HepG2 (cell line): ENCODE measurements around the gene RBBP5. TPM values are rescaled to one million over a fixed set of nuclear protein-coding genes. Genes with fewer than 3 reads are reported as not detected.

Experiments used
- ATAC-seq: fragments of 200-7000 bp; cut with Tn5 transposase; 3 replicates; pipeline ENCODE4 v1.9.1; 2020; ENCODE audit warnings: mild to moderate bottlenecking, moderate library complexity
- BruUV-seq: library from RNA; stranded (reverse); fragments of 400-500 nt; replicated peaks from 2 replicates; lab custom pipeline; 2021; lab: Mats Ljungman, UMichigan
- CTCF ChIA-PET: fragments of 300-600 bp; formaldehyde crosslinking; extraction: SDS; loops from one replicate; lab custom pipeline; 2021; ENCODE audit warnings: low total read pairs, inconsistent platforms, low intra/inter-chr PET ratio; lab: Yijun Ruan, JAX
- POLR2A ChIA-PET: fragments of 350-600 bp; sonication (Branson Sonifier 250); formaldehyde crosslinking; loops from one replicate; lab custom pipeline; 2020; ENCODE audit warnings: antibody characterized with exemption, inconsistent platforms; lab: Yijun Ruan, JAX
- DNase-seq: peaks from one replicate; pipeline ENCODE4 v3.0.0-alpha.2; 2015; ENCODE audit warnings: low spot score
- FAIRE-seq: peaks from 3 replicates; lab custom pipeline; 2011; peaks lifted over from hg19 to GRCh38; lab: Jason Lieb, UNC
- H2AFZ ChIP-seq: one replicate; pipeline ENCODE4 v1.6.1; 2011; ENCODE audit warnings: low read length, inconsistent platforms
- H3K27ac ChIP-seq: fragments of 300-600 bp; 3 replicates; pipeline ENCODE4 v1.8.0; 2011; ENCODE audit warnings: mixed run types, mild to moderate bottlenecking, mixed read lengths, low read length, inconsistent platforms; ENCODE audit not compliant: insufficient read depth; ENCODE audit errors: extremely low read length
- H3K27me3 ChIP-seq, 2 experiments: fragments of 200-600 bp in 1 of 2; 2 replicates in 1 of 2; 3 replicates in 1 of 2; pipeline versions ENCODE4 v1.6.0 to v1.8.0; 2011; ENCODE audit warnings: low read length in 2 of 2, mild to moderate bottlenecking in 2 of 2, moderate library complexity in 2 of 2, inconsistent platforms in 1 of 2; ENCODE audit not compliant: insufficient read depth in 2 of 2, control insufficient read depth in 1 of 2
- H3K36me3 ChIP-seq, 2 experiments: fragments of 200-600 bp in 1 of 2; replicated peaks in 1 of 2; 2 replicates in 1 of 2; 3 replicates in 1 of 2; pipeline versions ENCODE4 v1.5.1 to v1.8.0; 2011; ENCODE audit warnings: low read length in 2 of 2, inconsistent platforms in 1 of 2; ENCODE audit not compliant: insufficient read depth in 2 of 2, control insufficient read depth in 1 of 2
- H3K4me1 ChIP-seq: 2 replicates; pipeline ENCODE4 v1.5.1; 2012; ENCODE audit warnings: low read length, inconsistent platforms; ENCODE audit not compliant: insufficient read depth
- H3K4me2 ChIP-seq: 2 replicates; pipeline ENCODE4 v1.6.0; 2011; ENCODE audit warnings: low read depth, low read length, inconsistent platforms
- H3K4me3 ChIP-seq, 3 experiments: fragments of 200-600 bp in 1 of 3; sonication (generic), shearing (Covaris generic) in 1 of 3; replicated peaks in 1 of 3; 2 replicates each; pipeline ENCODE4 v1.5.1; 2011 to 2016; ENCODE audit warnings: low read length in 3 of 3, inconsistent platforms in 2 of 3, low read depth in 2 of 3, mild to moderate bottlenecking in 2 of 3, control low read depth in 1 of 3, mixed read lengths in 1 of 3; ENCODE audit not compliant: insufficient read depth in 1 of 3
- H3K79me2 ChIP-seq: one replicate; pipeline ENCODE4 v1.6.1; 2011; ENCODE audit warnings: low read length, inconsistent platforms; ENCODE audit not compliant: insufficient read depth
- H3K9ac ChIP-seq: 2 replicates; pipeline ENCODE4 v1.6.0; 2011; ENCODE audit warnings: mild to moderate bottlenecking, low read depth, low read length, inconsistent platforms; ENCODE audit not compliant: insufficient read depth
- H3K9me3 ChIP-seq: 2 replicates; pipeline ENCODE4 v1.5.1; 2012; ENCODE audit warnings: mild to moderate bottlenecking, low read length
- H4K20me1 ChIP-seq: 2 replicates; pipeline ENCODE4 v1.6.0; 2011; ENCODE audit warnings: inconsistent platforms, mild to moderate bottlenecking, low read length, moderate library complexity; ENCODE audit not compliant: insufficient read depth
- ATRX ChIP-seq: sonication (generic); formaldehyde crosslinking; IDR thresholded peaks from 2 replicates; pipeline ENCODE4 v1.4.0; 2020; ENCODE audit warnings: missing genetic modification reagents, borderline replicate concordance
- FLYWCH1 ChIP-seq: sonication (generic); formaldehyde crosslinking; IDR thresholded peaks from 2 replicates; pipeline ENCODE4 v1.8.1; 2023; ENCODE audit warnings: mild to moderate bottlenecking, missing genetic modification reagents
- GTF2F1 ChIP-seq: fragments of 150-350 bp; IDR thresholded peaks from 2 replicates; pipeline ENCODE4 v1.6.1; 2014; ENCODE audit warnings: low read length
- HIVEP1 ChIP-seq: sonication (generic); formaldehyde crosslinking; IDR thresholded peaks from 2 replicates; pipeline ENCODE4 v1.4.0; 2020; ENCODE audit warnings: mild to moderate bottlenecking, missing genetic modification reagents
- MXD4 ChIP-seq: IDR thresholded peaks from 2 replicates; pipeline ENCODE4 v1.6.1; 2016; ENCODE audit warnings: mild to moderate bottlenecking, missing biosample characterization, missing genetic modification reagents
- RARA ChIP-seq: IDR thresholded peaks from 2 replicates; pipeline ENCODE4 v1.6.1; 2016; ENCODE audit warnings: missing genetic modification reagents, missing compliant biosample characterization
- SCMH1 ChIP-seq: sonication (generic); formaldehyde crosslinking; IDR thresholded peaks from 2 replicates; pipeline ENCODE4 v1.9.0; 2021; ENCODE audit warnings: missing genetic modification reagents, mild to moderate bottlenecking, borderline replicate concordance
- SOX5 ChIP-seq: IDR thresholded peaks from 2 replicates; pipeline ENCODE4 v1.6.1; 2016; ENCODE audit warnings: borderline replicate concordance
- TARDBP ChIP-seq: sonication (generic); formaldehyde crosslinking; IDR thresholded peaks from 2 replicates; pipeline ENCODE4 v1.8.0; 2022; ENCODE audit warnings: mild to moderate bottlenecking, missing genetic modification reagents
- ZFP1 ChIP-seq: IDR thresholded peaks from 2 replicates; pipeline ENCODE4 v1.6.1; 2016
- ZMYM4 ChIP-seq: sonication (generic); formaldehyde crosslinking; IDR thresholded peaks from 2 replicates; pipeline ENCODE4 v1.8.1; 2023; ENCODE audit warnings: mild to moderate bottlenecking, missing genetic modification reagents
- ZNF253 ChIP-seq: sonication (generic); formaldehyde crosslinking; IDR thresholded peaks from 2 replicates; pipeline ENCODE4 v1.8.0; 2022; ENCODE audit warnings: mild to moderate bottlenecking, missing genetic modification reagents, borderline replicate concordance
- ZNF350 ChIP-seq: sonication (generic); formaldehyde crosslinking; IDR thresholded peaks from 2 replicates; pipeline ENCODE4 v1.4.0; 2020; ENCODE audit warnings: mild to moderate bottlenecking, low read depth, missing genetic modification reagents, borderline replicate concordance
- ZNF430 ChIP-seq: sonication (generic); formaldehyde crosslinking; IDR thresholded peaks from 2 replicates; pipeline ENCODE4 v1.9.0; 2021; ENCODE audit warnings: mild to moderate bottlenecking, missing genetic modification reagents
- ZNF547 ChIP-seq: sonication (generic); formaldehyde crosslinking; IDR thresholded peaks from 2 replicates; pipeline ENCODE4 v1.5.1; 2020; ENCODE audit warnings: mild to moderate bottlenecking, missing genetic modification reagents
- ZNF567 ChIP-seq: sonication (generic); formaldehyde crosslinking; IDR thresholded peaks from 2 replicates; pipeline ENCODE4 v1.8.1; 2023; ENCODE audit warnings: mild to moderate bottlenecking, missing genetic modification reagents, borderline replicate concordance
- WGBS: methylation state at CpG from one replicate; pipeline ENCODE4 v1.1.6; 2017; ENCODE audit warnings: low lambda C conversion rate; 5-methylcytosine and 5-hydroxymethylcytosine counted together
- in situ Hi-C: cut with HindIII; loops from 2 replicates; pipeline ENCODE4 v1.10.0; 2017; ENCODE audit warnings: low pct_unique_long_range_greater_than_20kb; ENCODE audit not compliant: extremely low pct_ligation_motif_present
- intact Hi-C: fragments of 100-400 bp; cut with micrococcal nuclease; formaldehyde crosslinking; loops from one replicate; pipeline ENCODE4 v1.10.0; 2022; ENCODE audit not compliant: unreplicated experiment
- polyA plus RNA-seq, 8 experiments: library from polyadenylated mRNA; depleted of rRNA in 3 of 8; stranded (reverse) in 7 of 8; unstranded in 1 of 8; fragments of >200 nt; fragmentation: Illumina TruSeq in 4 of 8; extraction: Trizol in 4 of 8; gene quantifications; 2 replicates each; pipeline versions ENCODE4 v1.2.1 to v1.2.3, GENCODE V29; 2011 to 2016; ENCODE audit warnings: low read depth in 4 of 8, missing spikeins in 1 of 8, mixed read lengths in 1 of 8; ENCODE audit not compliant: insufficient read depth in 1 of 8
- total RNA-seq, 5 experiments: library from RNA; depleted of rRNA; stranded (reverse); fragments of >200 nt; fragmentation: Illumina TruSeq; extraction: Trizol; gene quantifications; 2 replicates each; pipeline ENCODE4 v1.2.3, GENCODE V29; 2016; ENCODE audit warnings: low read depth in 1 of 5

RBBP5 gene
- total and polyA plus RNA-seq, 2 of the 13 experiments (the other 11 are each of a cell fraction or from before 2014, with no cell fraction given): 6.6 to 17.1 TPM

- Histone ChIP-seq H3K36me3 (no peaks in the 10 kb centered on the region), H3K27ac (no peak overlapping the region), H2AFZ (no peak overlapping the region), H4K20me1 (no peaks in the 10 kb centered on the region), H3K27me3 (peaks cover 4 to 45% of the 10 kb centered on the region in 2 experiments; a peak in 4 of 5 replicates), H3K4me1 (no peaks in the 10 kb centered on the region), H3K9me3 (no peaks in the 10 kb centered on the region), H3K4me2 (no peak overlapping the region), H3K4me3 (no peak overlapping the region), H3K9ac (no peak overlapping the region), H3K79me2 (no peaks in the 10 kb centered on the region)
- ATAC-seq: no peak
- in situ Hi-C loops: no loop called here
- WGBS: 43% methylated on average over 10 of the region's 11 CpGs
- CTCF ChIA-PET: no interaction called here
- POLR2A ChIA-PET: no interaction called here
- no peak for FAIRE-seq
- no peak for TF ChIP-seq ZNF253
- no peak for TF ChIP-seq ZNF350
- no peak for TF ChIP-seq ZNF547 (CRISPR knock-in tag)
- no peak for TF ChIP-seq RARA (CRISPR knock-in tag)
- TF ChIP-seq ATRX (CRISPR knock-in tag): no peak
- TF ChIP-seq ZNF567 (CRISPR knock-in tag): no peak
- TF ChIP-seq GTF2F1: no peak
- TF ChIP-seq SCMH1 (CRISPR knock-in tag): no peak
- no peak for TF ChIP-seq SOX5 (CRISPR knock-in tag)
- no peak for TF ChIP-seq TARDBP
- no peak for TF ChIP-seq ZMYM4 (CRISPR knock-in tag)
- no peak for TF ChIP-seq FLYWCH1 (CRISPR knock-in tag)
- no peak for TF ChIP-seq ZNF430 (CRISPR knock-in tag)
- no peak for TF ChIP-seq MXD4 (CRISPR knock-in tag)
- TF ChIP-seq HIVEP1: no peak
- no peak for TF ChIP-seq ZFP1
- intact Hi-C loops: no loop called here
- no TSS peak for BruUV-seq
- no peak for DNase-seq
Measured at GRCh38 chr1:205052690-205053089, 69.1 kb downstream of the RBBP5 start.
